ENCODE results near the gene SMPX. TPM values are rescaled to one million over a fixed set of nuclear protein-coding genes. Genes with fewer than 3 reads are reported as not detected.

Gene SMPX
- total RNA-seq, 1 donor from 2014 or later, result not detected

- no peak for DNase-seq (ENCODE audit: extremely low read depth, low read depth, low spot score)
Observed at GRCh38 chrX:21658746-21659145, 99.2 kb downstream of the SMPX start.

GRCh38 chrX:21658152-21658737, 99.7 kb downstream of the SMPX start, which contains the start of gene KLHL34:
Gene KLHL34 (minus strand): TSS chrX:21658330. CDS start chrX:21657788, 542 bp downstream.
- no peak for DNase-seq (ENCODE audit: extremely low read depth, low read depth, low spot score)

- no peak for DNase-seq (ENCODE audit: extremely low read depth, low read depth, low spot score)
Observed at GRCh38 chrX:21657318-21658151, 100.4 kb downstream of the SMPX start.

GRCh38 chrX:21656587-21657317, 101.2 kb downstream of the SMPX start:
- no peak for DNase-seq (ENCODE audit: extremely low read depth, low read depth, low spot score)

Other genes starting within 250 kb of the SMPX start
- not detected in 2 replicates for gene KLHL34, start 99.8 kb downstream of the SMPX start, total RNA-seq
- 11.2 and 11.9 TPM in 2 replicates for gene MBTPS2, start 81.5 kb upstream of the SMPX start, total RNA-seq
- 1.1 and 2.7 TPM in 2 replicates for gene YY2, start 97.9 kb upstream of the SMPX start, total RNA-seq
- gene SMS, start 182.6 kb upstream of the SMPX start, total RNA-seq, result 74.2 and 120 TPM in 2 replicates